Measurements from ENCODE around the gene STK38. TPM values are rescaled to one million over a fixed set of nuclear protein-coding genes. Genes with fewer than 3 reads are reported as not detected.

The STK38 gene
- total RNA-seq, 1 donor from 2014 or later, result 27.8 TPM

DNA sequence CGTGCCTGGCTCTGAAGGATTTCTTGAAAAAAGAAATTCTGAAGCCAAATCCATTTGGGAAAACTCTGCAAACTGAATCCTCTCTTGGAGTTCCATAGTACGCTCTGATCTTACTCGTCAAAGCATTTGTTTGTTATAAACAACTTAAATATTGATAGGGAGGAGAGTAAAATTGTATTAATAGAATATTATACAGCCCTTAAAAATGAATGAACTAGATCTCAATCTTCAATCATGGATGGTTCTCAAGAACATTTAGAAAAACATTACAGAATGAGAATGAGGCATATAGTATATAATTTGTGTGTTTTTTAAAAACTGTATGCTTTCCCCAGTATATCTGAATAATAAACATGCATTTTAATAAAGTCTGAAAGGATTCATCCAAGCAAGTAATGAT, 79.7 kb downstream of the STK38 start:
- H3K4me1 ChIP-seq, result no peaks in the 10 kb centered on the region
- no peaks in the 10 kb centered on the region for H3K9me3 ChIP-seq
- no peaks in the 10 kb centered on the region for H3K27me3 ChIP-seq
- ATAC-seq (no peak), DNase-seq (no peak)
- H3K27ac ChIP-seq, result no peak overlapping the region
- H3K36me3 ChIP-seq, result peaks cover 25% of the 10 kb centered on the region
- TF ChIP-seq, protein P1, sequence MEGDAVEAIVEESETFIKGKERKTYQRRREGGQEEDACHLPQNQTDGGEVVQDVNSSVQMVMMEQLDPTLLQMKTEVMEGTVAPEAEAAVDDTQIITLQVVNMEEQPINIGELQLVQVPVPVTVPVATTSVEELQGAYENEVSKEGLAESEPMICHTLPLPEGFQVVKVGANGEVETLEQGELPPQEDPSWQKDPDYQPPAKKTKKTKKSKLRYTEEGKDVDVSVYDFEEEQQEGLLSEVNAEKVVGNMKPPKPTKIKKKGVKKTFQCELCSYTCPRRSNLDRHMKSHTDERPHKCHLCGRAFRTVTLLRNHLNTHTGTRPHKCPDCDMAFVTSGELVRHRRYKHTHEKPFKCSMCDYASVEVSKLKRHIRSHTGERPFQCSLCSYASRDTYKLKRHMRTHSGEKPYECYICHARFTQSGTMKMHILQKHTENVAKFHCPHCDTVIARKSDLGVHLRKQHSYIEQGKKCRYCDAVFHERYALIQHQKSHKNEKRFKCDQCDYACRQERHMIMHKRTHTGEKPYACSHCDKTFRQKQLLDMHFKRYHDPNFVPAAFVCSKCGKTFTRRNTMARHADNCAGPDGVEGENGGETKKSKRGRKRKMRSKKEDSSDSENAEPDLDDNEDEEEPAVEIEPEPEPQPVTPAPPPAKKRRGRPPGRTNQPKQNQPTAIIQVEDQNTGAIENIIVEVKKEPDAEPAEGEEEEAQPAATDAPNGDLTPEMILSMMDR (IDR thresholded peaks at IDR 0.05), result no peak
- no peak overlapping the region for H3K4me3 ChIP-seq
- intact Hi-C loops (cut with DNase I), result no loop called here

DNA sequence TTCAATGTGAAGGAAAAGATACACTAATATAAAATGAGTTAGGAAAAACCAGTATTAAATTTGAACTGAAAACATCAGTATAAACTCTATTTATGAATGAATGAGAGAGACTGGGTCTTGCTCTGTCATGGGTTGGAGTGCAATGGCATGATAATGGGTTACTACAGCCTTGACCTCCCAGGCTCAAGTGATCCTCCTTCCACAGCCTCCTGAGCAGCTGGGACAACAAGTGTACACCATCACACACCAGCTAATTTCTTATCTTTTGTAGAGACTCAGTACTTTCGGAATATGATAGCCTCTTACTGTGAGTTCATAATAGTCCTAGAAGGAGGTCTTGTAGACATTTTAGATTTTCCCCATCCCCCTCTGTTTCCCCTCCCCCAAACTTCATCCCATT, 83.0 kb downstream of the STK38 start:
- TF ChIP-seq, protein P1 (IDR thresholded peaks at IDR 0.05), result no peak
- ATAC-seq (no peak), DNase-seq (no peak)
- intact Hi-C loops (cut with DNase I), result no loop called here
- Histone ChIP-seq H3K9me3 (no peaks in the 10 kb centered on the region), H3K27ac (no peak overlapping the region), H3K4me1 (peaks cover 8% of the 10 kb centered on the region), H3K4me3 (no peak overlapping the region), H3K36me3 (no peaks in the 10 kb centered on the region), H3K27me3 (no peaks in the 10 kb centered on the region)

DNA sequence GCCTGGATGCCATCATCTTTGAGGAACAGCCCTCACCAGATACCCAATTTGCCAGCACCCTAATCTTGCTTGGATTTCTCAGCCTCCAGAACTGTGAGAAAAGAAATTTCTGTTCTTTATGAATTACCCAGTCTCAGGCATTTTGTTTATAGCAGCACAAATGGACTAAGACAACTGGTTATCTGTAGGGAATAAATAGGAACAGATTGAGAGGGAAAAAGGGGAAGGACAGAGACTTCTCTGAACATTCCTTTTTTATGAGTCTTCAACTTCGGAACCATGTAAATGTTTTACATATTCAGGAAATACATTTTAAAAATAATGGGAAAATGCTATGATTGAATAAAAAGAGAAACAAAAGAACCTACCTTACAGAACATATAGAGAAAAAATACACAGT, 83.6 kb downstream of the STK38 start:
- intact Hi-C loops (cut with DNase I), result no loop called here
- Histone ChIP-seq H3K4me1 (peaks cover 8% of the 10 kb centered on the region), H3K36me3 (no peaks in the 10 kb centered on the region), H3K4me3 (no peak overlapping the region), H3K27me3 (no peaks in the 10 kb centered on the region), H3K9me3 (no peaks in the 10 kb centered on the region), H3K27ac (no peak overlapping the region)
- no peak for ATAC-seq
- no peak for DNase-seq
- TF ChIP-seq, protein P1 (IDR thresholded peaks at IDR 0.05), result no peak

DNA sequence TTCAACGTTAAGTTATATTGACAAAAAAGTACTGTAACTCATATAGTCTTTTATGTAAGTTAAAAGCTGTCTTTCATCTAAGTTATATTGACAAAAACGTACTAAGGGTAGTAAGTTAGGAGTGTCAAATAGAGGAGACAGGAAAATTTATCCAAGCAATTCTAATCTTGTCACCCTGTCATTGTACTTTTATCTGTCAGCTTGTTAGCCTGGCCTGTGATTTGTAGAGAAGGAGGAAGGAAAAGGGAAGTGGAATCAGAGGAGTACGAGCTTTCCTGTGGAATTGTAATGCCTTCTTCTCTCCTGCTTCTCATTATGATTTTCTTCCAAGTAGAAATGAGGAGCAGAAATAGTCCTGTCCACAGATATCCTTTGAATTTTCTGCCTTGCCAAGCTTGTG, 85.6 kb downstream of the STK38 start:
- Histone ChIP-seq H3K36me3 (no peaks in the 10 kb centered on the region), H3K27ac (no peak overlapping the region), H3K4me1 (peaks cover 8% of the 10 kb centered on the region), H3K9me3 (no peaks in the 10 kb centered on the region), H3K4me3 (no peak overlapping the region), H3K27me3 (no peaks in the 10 kb centered on the region)
- TF ChIP-seq, protein P1 (IDR thresholded peaks at IDR 0.05), result no peak
- no peak for ATAC-seq
- intact Hi-C loops (cut with DNase I), result no loop called here
- no peak for DNase-seq

DNA sequence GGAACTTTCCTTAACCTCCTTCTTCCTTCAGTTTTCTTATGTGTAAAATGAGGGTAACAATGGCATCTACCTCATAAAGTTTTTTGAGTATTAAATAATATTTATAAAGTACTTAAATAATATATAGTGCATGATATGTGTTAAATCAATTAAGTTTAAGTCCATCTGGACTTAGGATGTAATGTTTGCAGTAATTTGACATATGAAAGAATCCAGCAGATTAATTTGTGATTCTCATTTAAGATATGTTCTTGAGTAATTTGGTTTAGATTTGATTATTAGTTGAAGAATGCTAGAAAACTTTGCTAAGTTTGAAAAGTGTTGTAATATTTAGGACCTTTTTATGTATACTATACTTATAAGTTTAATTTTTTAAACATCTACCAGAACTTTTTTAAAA, 86.4 kb downstream of the STK38 start:
- Histone ChIP-seq H3K4me3 (no peak overlapping the region), H3K9me3 (no peaks in the 10 kb centered on the region), H3K27ac (no peak overlapping the region), H3K36me3 (no peaks in the 10 kb centered on the region), H3K4me1 (peaks cover 8% of the 10 kb centered on the region), H3K27me3 (no peaks in the 10 kb centered on the region)
- TF ChIP-seq, protein P1 (IDR thresholded peaks at IDR 0.05), result no peak
- ATAC-seq (no peak), DNase-seq (no peak)
- intact Hi-C loops (cut with DNase I), result no loop called here

DNA sequence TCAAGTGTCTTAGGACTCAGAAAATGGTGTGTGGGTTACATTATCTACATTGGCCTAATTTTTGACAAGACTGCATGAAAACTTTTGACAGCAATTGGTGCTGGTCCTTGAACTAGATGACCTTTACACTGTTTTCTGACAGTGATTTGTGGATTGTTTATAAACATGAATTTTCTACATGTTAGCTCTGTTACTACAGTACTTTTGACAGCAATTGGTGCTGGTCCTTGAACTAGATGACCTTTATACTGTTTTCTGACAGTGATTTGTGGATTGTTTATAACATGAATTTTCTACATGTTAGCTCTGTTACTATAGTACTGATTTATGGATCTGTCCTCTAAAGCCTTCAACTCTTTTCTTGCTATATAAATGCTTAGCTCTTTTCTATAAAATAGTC, 87.8 kb downstream of the STK38 start:
- no peaks in the 10 kb centered on the region for H3K9me3 ChIP-seq
- no peak overlapping the region for H3K4me3 ChIP-seq
- H3K27ac ChIP-seq, result no peak overlapping the region
- no peaks in the 10 kb centered on the region for H3K36me3 ChIP-seq
- no peaks in the 10 kb centered on the region for H3K27me3 ChIP-seq
- ATAC-seq, result no peak
- DNase-seq, result no peak
- H3K4me1 ChIP-seq, result peaks cover 16% of the 10 kb centered on the region
- TF ChIP-seq, protein P1 (IDR thresholded peaks at IDR 0.05), result no peak
- intact Hi-C loops (cut with DNase I), result no loop called here
